Measurements from ENCODE around the gene SPDEF. TPM values are rescaled to one million over a fixed set of nuclear protein-coding genes. Genes with fewer than 3 reads are reported as not detected.

The SPDEF gene
- total and polyA plus RNA-seq, 8 donors = 0.93 to 6.0 (median 1.8) TPM

- intact Hi-C loops (cut with DNase I) = loop anchor here in 1 of 2 donors (10.0 kb wide), 1 partner anchor 70 kb away; no protein-coding TSS in a partner anchor
- Histone ChIP-seq H3K4me1 (no peaks in the 10 kb centered on the region), H3K27ac (no peak overlapping the region), H3K27me3 (no peaks in the 10 kb centered on the region), H3K36me3 (no peaks in the 10 kb centered on the region), H3K9me3 (no peaks in the 10 kb centered on the region), H3K4me3 (no peak overlapping the region)
- DNase-seq (peak in 1 of 4 donors; percentile 69), ATAC-seq (no peak)
- TF ChIP-seq CTCF (IDR thresholded peaks at IDR 0.05) = no peak
Observed at GRCh38 chr6:34535199-34535598, 20.9 kb downstream of the SPDEF start.

- no peak for TF ChIP-seq CTCF (IDR thresholded peaks at IDR 0.05)
- H3K27me3 ChIP-seq = no peaks in the 10 kb centered on the region
- H3K9me3 ChIP-seq = no peaks in the 10 kb centered on the region
- intact Hi-C loops (cut with DNase I) = loop anchor here in 1 of 2 donors (10.0 kb wide), 1 partner anchor 70 kb away; no protein-coding TSS in a partner anchor
- ATAC-seq (no peak), DNase-seq (peak in 1 of 4 donors; percentile 71)
- H3K4me1 ChIP-seq = no peaks in the 10 kb centered on the region
- H3K27ac ChIP-seq = no peak overlapping the region
- no peak overlapping the region for H3K4me3 ChIP-seq
- no peaks in the 10 kb centered on the region for H3K36me3 ChIP-seq
Observed at GRCh38 chr6:34534656-34535055, 21.5 kb downstream of the SPDEF start.

- Histone ChIP-seq H3K36me3 (no peaks in the 10 kb centered on the region), H3K27me3 (no peaks in the 10 kb centered on the region), H3K27ac (no peak overlapping the region), H3K4me1 (no peaks in the 10 kb centered on the region), H3K4me3 (no peak overlapping the region), H3K9me3 (no peaks in the 10 kb centered on the region)
- no peak for TF ChIP-seq CTCF (IDR thresholded peaks at IDR 0.05)
- no peak for DNase-seq
- intact Hi-C loops (cut with DNase I) = loop anchor here in 1 of 2 donors (10.0 kb wide), 1 partner anchor 71 kb away; no protein-coding TSS in a partner anchor
- ATAC-seq = no peak
Observed at GRCh38 chr6:34534146-34534545, 22.0 kb downstream of the SPDEF start.

GRCh38 chr6:34532230-34532629 is 23.9 kb downstream of the SPDEF start:
- Histone ChIP-seq H3K27ac (no peak overlapping the region), H3K4me1 (peaks cover 2% of the 10 kb centered on the region in 2 donors), H3K36me3 (no peaks in the 10 kb centered on the region), H3K27me3 (no peaks in the 10 kb centered on the region), H3K9me3 (no peaks in the 10 kb centered on the region), H3K4me3 (no peak overlapping the region)
- intact Hi-C loops (cut with DNase I) = loop anchor here in 1 of 2 donors (10.0 kb wide), 1 partner anchor 73 kb away; no protein-coding TSS in a partner anchor
- no peak for TF ChIP-seq CTCF (IDR thresholded peaks at IDR 0.05)
- peak in 1 of 4 donors; percentile 55 for DNase-seq
- no peak for ATAC-seq

- DNase-seq (peak in 2 of 4 donors; percentile 70 to 80), ATAC-seq (no peak)
- Histone ChIP-seq H3K36me3 (no peaks in the 10 kb centered on the region), H3K9me3 (no peaks in the 10 kb centered on the region), H3K4me1 (peaks cover 4 to 6% of the 10 kb centered on the region in 2 donors), H3K27me3 (no peaks in the 10 kb centered on the region), H3K27ac (no peak overlapping the region), H3K4me3 (no peak overlapping the region)
- intact Hi-C loops (cut with DNase I) = loop anchor here in 1 of 2 donors (10.0 kb wide), 1 partner anchor 73 kb away; no protein-coding TSS in a partner anchor
- no peak for TF ChIP-seq CTCF (IDR thresholded peaks at IDR 0.05)
Observed at GRCh38 chr6:34531580-34532201, 24.4 kb downstream of the SPDEF start.
